H1 (cell line): ENCODE data around the gene PLCB1. TPM values are rescaled to one million over a fixed set of nuclear protein-coding genes. Genes with fewer than 3 reads are reported as not detected.

ENCODE experiments used
- CTCF ChIA-PET: fragments of 300-600 bp; sonication (Branson Sonifier 250); formaldehyde crosslinking; loops from one replicate; lab custom pipeline; 2021; ENCODE audit not compliant: partially characterized antibody; lab: Charles Lee
- POLR2A ChIA-PET: fragments of 300-600 bp; sonication (Branson Sonifier 250); formaldehyde crosslinking; loops from one replicate; lab custom pipeline; 2021; ENCODE audit warnings: inconsistent platforms; ENCODE audit not compliant: partially characterized antibody; lab: Charles Lee
- DNase-seq, 2 experiments: peaks; one replicate each; pipeline versions ENCODE4 v3.0.0 to v3.0.0-alpha.2; 2010 to 2022; ENCODE audit warnings: low spot score in 2 of 2, low read depth in 1 of 2, mixed read lengths in 1 of 2
- FAIRE-seq: peaks from 2 replicates; lab custom pipeline; 2011; peaks lifted over from hg19 to GRCh38; lab: Jason Lieb, UNC
- H2AFZ ChIP-seq: 2 replicates; pipeline ENCODE4 v1.8.1; 2012; ENCODE audit warnings: low read length, inconsistent platforms
- H2AK5ac ChIP-seq: 2 replicates; pipeline ENCODE4 v1.6.1; 2013; ENCODE audit warnings: low read depth, low read length
- H2BK120ac ChIP-seq: replicated peaks from 2 replicates; pipeline ENCODE3; 2013; ENCODE audit warnings: low read depth, low read length, inconsistent platforms
- H2BK12ac ChIP-seq: 2 replicates; pipeline ENCODE4 v1.6.1; 2013; ENCODE audit warnings: low read depth, low read length
- H2BK15ac ChIP-seq: 2 replicates; pipeline ENCODE4 v1.6.1; 2013; ENCODE audit warnings: low read length
- H2BK20ac ChIP-seq: 2 replicates; pipeline ENCODE4 v1.6.1; 2013; ENCODE audit warnings: low read length
- H2BK5ac ChIP-seq: 2 replicates; pipeline ENCODE4 v1.6.1; 2013; ENCODE audit warnings: low read depth, low read length
- H3K14ac ChIP-seq: 2 replicates; pipeline ENCODE4 v1.6.1; 2013; ENCODE audit warnings: inconsistent platforms; ENCODE audit not compliant: insufficient read length
- H3K18ac ChIP-seq: 2 replicates; pipeline ENCODE4 v1.6.1; 2013; ENCODE audit warnings: low read length; ENCODE audit errors: extremely low read depth
- H3K23ac ChIP-seq: 2 replicates; pipeline ENCODE4 v1.6.1; 2013; ENCODE audit warnings: inconsistent platforms; ENCODE audit not compliant: insufficient read length
- H3K23me2 ChIP-seq: 2 replicates; pipeline ENCODE4 v1.6.1; 2013; ENCODE audit warnings: low read depth, low read length
- H3K27ac ChIP-seq: 2 replicates; pipeline ENCODE4 v1.6.1; 2011; ENCODE audit warnings: low read depth, low read length, inconsistent platforms
- H3K27me3 ChIP-seq, 4 experiments: replicated peaks in 1 of 4; 1 replicate in 1 of 4; 2 replicates in 3 of 4; pipeline versions ENCODE4 v1.6.1 to v1.8.1; 2011 to 2013; ENCODE audit warnings: low read length in 3 of 4, mild to moderate bottlenecking in 3 of 4, inconsistent platforms in 2 of 4, mixed read lengths in 2 of 4, moderate library complexity in 1 of 4; ENCODE audit not compliant: control insufficient read depth in 3 of 4, insufficient read depth in 3 of 4; ENCODE audit errors: extremely low read depth in 1 of 4
- H3K36me3 ChIP-seq, 4 experiments: 2 replicates each; pipeline versions ENCODE4 v1.6.1 to v1.8.1; 2011 to 2013; ENCODE audit warnings: mild to moderate bottlenecking in 4 of 4, low read length in 3 of 4, moderate library complexity in 2 of 4, control low read depth in 1 of 4, inconsistent platforms in 1 of 4; ENCODE audit not compliant: insufficient read depth in 4 of 4, control insufficient read depth in 2 of 4
- H3K4ac ChIP-seq: replicated peaks from 2 replicates; pipeline ENCODE3; 2013; ENCODE audit warnings: low read length, low read depth, mixed read lengths, inconsistent platforms; ENCODE audit not compliant: insufficient read length
- H3K4me1 ChIP-seq, 4 experiments: replicated peaks in 1 of 4; 1 replicate in 1 of 4; 2 replicates in 3 of 4; pipeline versions ENCODE4 v1.6.1 to v1.8.1; 2011 to 2013; ENCODE audit warnings: low read length in 3 of 4, inconsistent platforms in 2 of 4, mixed read lengths in 1 of 4; ENCODE audit not compliant: insufficient read depth in 4 of 4, control insufficient read depth in 3 of 4
- H3K4me2 ChIP-seq, 2 experiments: 2 replicates each; pipeline versions ENCODE4 v1.6.1 to v1.8.1; 2011 to 2013; ENCODE audit warnings: low read depth in 2 of 2, low read length in 2 of 2, control low read depth in 1 of 2, inconsistent platforms in 1 of 2, mild to moderate bottlenecking in 1 of 2; ENCODE audit not compliant: insufficient read depth in 1 of 2
- H3K4me3 ChIP-seq, 4 experiments: fragments of 200-600, 300-600 bp in 1 of 4; sonication (generic), shearing (Covaris generic), sonication (Bioruptor Twin) in 1 of 4; 2 replicates each; pipeline versions ENCODE4 v1.5.1 to v1.8.1; 2011 to 2016; ENCODE audit warnings: low read length in 4 of 4, low read depth in 3 of 4, control low read depth in 2 of 4, inconsistent platforms in 2 of 4, mild to moderate bottlenecking in 2 of 4, mixed read lengths in 1 of 4, moderate library complexity in 1 of 4; ENCODE audit not compliant: insufficient read depth in 2 of 4; ENCODE audit errors: extremely low read depth in 1 of 4
- H3K56ac ChIP-seq: replicated peaks from 2 replicates; pipeline ENCODE3; 2013; ENCODE audit warnings: low read depth, mild to moderate bottlenecking, mixed read lengths, low read length, inconsistent platforms; ENCODE audit not compliant: insufficient read length
- H3K79me1 ChIP-seq: 2 replicates; pipeline ENCODE4 v1.6.1; 2013; ENCODE audit warnings: low read depth, low read length, control low read depth
- H3K79me2 ChIP-seq, 2 experiments: 2 replicates each; pipeline versions ENCODE4 v1.6.1 to v1.8.1; 2012 to 2013; ENCODE audit warnings: low read length in 2 of 2, mild to moderate bottlenecking in 2 of 2, inconsistent platforms in 1 of 2; ENCODE audit not compliant: insufficient read depth in 2 of 2, control insufficient read depth in 1 of 2
- H3K9ac ChIP-seq, 4 experiments: replicated peaks in 1 of 4; 1 replicate in 1 of 4; 2 replicates in 3 of 4; pipeline versions ENCODE4 v1.6.1 to v1.8.1; 2011 to 2013; ENCODE audit warnings: low read depth in 3 of 4, low read length in 3 of 4, control low read depth in 2 of 4, mild to moderate bottlenecking in 2 of 4, moderate library complexity in 2 of 4, inconsistent platforms in 1 of 4; ENCODE audit errors: extremely low read depth in 1 of 4
- H3K9me3 ChIP-seq, 2 experiments: 2 replicates each; pipeline versions ENCODE4 v1.6.1 to v1.8.1; 2012 to 2013; ENCODE audit warnings: mild to moderate bottlenecking in 2 of 2, moderate library complexity in 2 of 2, control low read depth in 1 of 2, inconsistent platforms in 1 of 2, low read depth in 1 of 2, low read length in 1 of 2, mixed read lengths in 1 of 2; ENCODE audit not compliant: insufficient read depth in 2 of 2
- H4K20me1 ChIP-seq, 2 experiments: replicated peaks in 1 of 2; 2 replicates each; pipeline versions ENCODE3 to v1.8.1; 2011 to 2013; ENCODE audit warnings: inconsistent platforms in 2 of 2, low read length in 2 of 2, mild to moderate bottlenecking in 1 of 2; ENCODE audit not compliant: insufficient read depth in 2 of 2, control insufficient read depth in 1 of 2
- H4K5ac ChIP-seq: 2 replicates; pipeline ENCODE4 v1.6.1; 2013; ENCODE audit warnings: low read length, low read depth, mixed read lengths, inconsistent platforms; ENCODE audit not compliant: insufficient read length
- H4K8ac ChIP-seq: 2 replicates; pipeline ENCODE4 v1.8.0; 2013; ENCODE audit warnings: mild to moderate bottlenecking, moderate library complexity, low read length, inconsistent platforms; ENCODE audit not compliant: insufficient read depth; ENCODE audit errors: extremely low read depth
- H4K91ac ChIP-seq: replicated peaks from 2 replicates; pipeline ENCODE3; 2013; ENCODE audit warnings: low read length, mixed read lengths, inconsistent platforms; ENCODE audit not compliant: insufficient read length
- BACH1 ChIP-seq: IDR thresholded peaks from 2 replicates; pipeline ENCODE4 v1.6.1; 2012; ENCODE audit warnings: low read length, improper control_type of control experiment
- EZH2 ChIP-seq: fragments of 200-600 bp; sonication (generic); IDR thresholded peaks from 2 replicates; pipeline ENCODE4 v1.7.1; 2012; ENCODE audit warnings: low read depth, mild to moderate bottlenecking, moderate library complexity, low read length, inconsistent platforms; ENCODE audit not compliant: severe bottlenecking
- JUN ChIP-seq: IDR thresholded peaks from 2 replicates; pipeline ENCODE4 v1.6.1; 2011; ENCODE audit warnings: low read depth, mild to moderate bottlenecking, improper control_type of control experiment, low read length
- MAFK ChIP-seq: IDR thresholded peaks from 2 replicates; pipeline ENCODE4 v1.6.1; 2012; ENCODE audit warnings: low read depth, mild to moderate bottlenecking, improper control_type of control experiment, low read length
- NANOG ChIP-seq: IDR thresholded peaks from 2 replicates; pipeline ENCODE4 v1.6.1; 2011; ENCODE audit warnings: low read length, low read depth, mild to moderate bottlenecking, inconsistent platforms; ENCODE audit not compliant: insufficient read depth, poor library complexity, severe bottlenecking
- NRF1 ChIP-seq: IDR thresholded peaks from 2 replicates; pipeline ENCODE4 v1.6.1; 2011; ENCODE audit warnings: mild to moderate bottlenecking, low read depth, low read length, improper control_type of control experiment
- RFX5 ChIP-seq: IDR thresholded peaks from 2 replicates; pipeline ENCODE4 v1.6.1; 2011; ENCODE audit warnings: low read depth, low read length, improper control_type of control experiment, borderline replicate concordance
- SIRT6 ChIP-seq: IDR thresholded peaks from one replicate; pipeline ENCODE4 v1.7.1; 2012; ENCODE audit warnings: low read length, inconsistent platforms
- SUZ12 ChIP-seq: fragments of 200-600 bp; sonication (generic); IDR thresholded peaks from 2 replicates; pipeline ENCODE4 v1.6.1; 2012; ENCODE audit warnings: mild to moderate bottlenecking, inconsistent platforms, low read length, moderate library complexity, mixed read lengths
- TBP ChIP-seq: IDR thresholded peaks from 2 replicates; pipeline ENCODE4 v1.6.1; 2011; ENCODE audit warnings: low read depth, low read length, improper control_type of control experiment
- whole genome bisulfite sequencing, 2 experiments: shearing (Covaris generic) in 1 of 2; methylation state at CpG; one replicate each; pipeline versions ENCODE4 v1.1.6 to v1.1.7; 2013 to 2015; ENCODE audit warnings: low lambda C conversion rate in 2 of 2, mixed read lengths in 2 of 2, inconsistent platforms in 1 of 2, low coverage in 1 of 2, missing lambda C conversion rate in 1 of 2; ENCODE audit not compliant: insufficient replicate concordance in 2 of 2, insufficient coverage in 1 of 2, insufficient read length in 1 of 2; ENCODE audit errors: extremely low coverage in 1 of 2, missing lambda C conversion rate in 1 of 2; 5-methylcytosine and 5-hydroxymethylcytosine counted together
- polyA plus RNA-seq, 7 experiments: library from polyadenylated mRNA; depleted of rRNA in 3 of 7; stranded (reverse) in 5 of 7; unstranded in 2 of 7; fragments of >200 nt in 5 of 7; fragments of 200-250 nt in 2 of 7; gene quantifications; 1 replicate in 5 of 7; 2 replicates in 1 of 7; 4 replicates in 1 of 7; pipeline versions ENCODE4 v1.2.1 to v1.2.3, GENCODE V29; 2011 to 2013; ENCODE audit warnings: missing spikeins in 2 of 7, mixed read lengths in 2 of 7
- total RNA-seq: library from RNA; stranded (reverse); fragmentation: NEBNext Ultra II Directional; extraction: Animal tissue kit (Norgen Biotek cat#: 25700); gene quantifications from 2 replicates; pipeline ENCODE4 v1.2.1, GENCODE V29; 2021

Gene PLCB1
- total and polyA plus RNA-seq, 2 of the 8 experiments (the other 6 are each of a cell fraction or from before 2014, with no cell fraction given) = 2.6 to 9.1 TPM

- no peak for FAIRE-seq
These were observed 470.5 kb downstream of the PLCB1 start for GRCh38 chr20:8602389-8603116.

More at GRCh38 chr20:8602389-8603116, 470.5 kb downstream of the PLCB1 start:
- TF ChIP-seq SIRT6 (no peak), SUZ12 (no peak), RFX5 (no peak), NRF1 (no peak), MAFK (no peak), TBP (no peak), JUN (no peak), BACH1 (no peak), NANOG (no peak), EZH2 (no peak)
- TF ChIP-seq, all 59 proteins: peak for 0
- Histone ChIP-seq H4K5ac (no peak overlapping the region), H3K79me2 (no peaks in the 10 kb centered on the region), H3K4me3 (no peak overlapping the region), H3K9ac (no peak overlapping the region), H2BK15ac (no peak overlapping the region), H3K23me2 (no peaks in the 10 kb centered on the region), H3K23ac (no peak overlapping the region), H3K4me1 (peaks cover 0 to 5% (median 0%) of the 10 kb centered on the region in 4 experiments; a peak in 1 of 7 replicates), H3K18ac (no peak overlapping the region), H3K4me2 (no peak overlapping the region), H3K27me3 (no peaks in the 10 kb centered on the region), H2AK5ac (no peak overlapping the region), H3K9me3 (no peaks in the 10 kb centered on the region), H4K20me1 (no peaks in the 10 kb centered on the region), H2BK120ac (no peak overlapping the region), H3K56ac (no peak overlapping the region), H2BK20ac (no peak overlapping the region), H4K8ac (no peak overlapping the region), H3K27ac (no peak overlapping the region), H3K4ac (no peak overlapping the region), H3K79me1 (no peaks in the 10 kb centered on the region), H3K14ac (no peak overlapping the region), H2AFZ (no peak overlapping the region), H3K36me3 (no peaks in the 10 kb centered on the region), H2BK12ac (no peak overlapping the region), H4K91ac (no peak overlapping the region), H2BK5ac (no peak overlapping the region)
- WGBS, 2 experiments = 90% methylated on average over 3 of the region's 3 CpGs; no CpG with 5 or more reads in 1 of the 2 experiments
- POLR2A ChIA-PET = no interaction called here
- no peak for DNase-seq
- CTCF ChIA-PET = interaction anchor here (1.0 kb wide), 1 partner anchor 77 kb away, joined by 3 read pairs; no protein-coding TSS in a partner anchor
